DMS114 treated with DMSO at 0.1 percent for 48 hours (cell line): ENCODE measurements around the gene PRKCA.

Experiments used
- DNase-seq: peaks from one replicate; lab custom pipeline; 2025; ENCODE audit not compliant: unreplicated experiment; lab: John Stamatoyannopoulos, UW

Gene PRKCA

GRCh38 chr17:66842959-66843358 lies 540.5 kb downstream of the PRKCA start:
- no peak for DNase-seq

- no peak for DNase-seq
Measured at GRCh38 chr17:66843627-66844026, 541.2 kb downstream of the PRKCA start.

- DNase-seq, result no peak
Measured at GRCh38 chr17:66847704-66848103, 545.3 kb downstream of the PRKCA start.

GRCh38 chr17:66848496-66848895 lies 546.1 kb downstream of the PRKCA start:
- DNase-seq, result no peak

- no peak for DNase-seq
Measured at GRCh38 chr17:66849032-66849655, 546.7 kb downstream of the PRKCA start.

GRCh38 chr17:66849851-66850580 lies 547.6 kb downstream of the PRKCA start:
- no peak for DNase-seq

- DNase-seq, result no peak
Measured at GRCh38 chr17:66850692-66851091, 548.3 kb downstream of the PRKCA start.

GRCh38 chr17:66855204-66855603 lies 552.8 kb downstream of the PRKCA start:
- DNase-seq, result no peak

GRCh38 chr17:66858226-66859083 lies 556.0 kb downstream of the PRKCA start:
- DNase-seq, result no peak

- DNase-seq, result no peak
Measured at GRCh38 chr17:66859353-66859752, 556.9 kb downstream of the PRKCA start.

- no peak for DNase-seq
Measured at GRCh38 chr17:66860204-66860603, 557.8 kb downstream of the PRKCA start.
